Activated B cell treated with CpG ODN at 0.5 μM for 24 hours (primary cell): ENCODE data around the gene PDE7B. TPM values are rescaled to one million over a fixed set of nuclear protein-coding genes. Genes with fewer than 3 reads are reported as not detected.

Experiments used
- ATAC-seq: fragments of 200-7000 bp; cut with Tn5 transposase; one replicate; pipeline ENCODE4 v1.10.0; 2021; ENCODE audit warnings: low read depth, mild to moderate bottlenecking, moderate library complexity
- CTCF ChIA-PET: fragments of 350-600 bp; sonication (Branson Sonifier 250); formaldehyde crosslinking; loops from one replicate; lab custom pipeline; 2021; ENCODE audit warnings: antibody characterized with exemption; lab: Charles Lee
- POLR2A ChIA-PET: fragments of 350-600 bp; sonication (Branson Sonifier 250); formaldehyde crosslinking; loops from one replicate; lab custom pipeline; 2021; ENCODE audit warnings: antibody characterized with exemption; lab: Charles Lee
- DNase-seq: peaks from one replicate; pipeline ENCODE4 v3.0.0; 2022
- H3K27ac Mint-ChIP-seq: one replicate; pipeline ENCODE4 v1.8.0; 2020; ENCODE audit warnings: mixed read lengths
- H3K27me3 Mint-ChIP-seq: one replicate; pipeline ENCODE4 v1.8.0; 2021; ENCODE audit warnings: mixed read lengths
- H3K36me3 Mint-ChIP-seq: one replicate; pipeline ENCODE4 v1.8.0; 2021; ENCODE audit warnings: low read depth, mixed read lengths
- H3K4me1 Mint-ChIP-seq: one replicate; pipeline ENCODE4 v1.8.0; 2021; ENCODE audit warnings: mixed read lengths
- H3K4me3 Mint-ChIP-seq: one replicate; pipeline ENCODE4 v1.8.0; 2020; ENCODE audit warnings: mild to moderate bottlenecking, mixed read lengths
- H3K9me3 Mint-ChIP-seq: one replicate; pipeline ENCODE4 v1.8.0; 2020; ENCODE audit warnings: mixed read lengths
- intact Hi-C: fragments of 100-400 bp; cut with micrococcal nuclease; formaldehyde crosslinking; loops from one replicate; pipeline ENCODE4 v1.15.1; 2024
- total RNA-seq: library from RNA; stranded (reverse); gene quantifications from 2 replicates; pipeline ENCODE4 v1.2.3, GENCODE V29; 2022
- TF ChIP-seq, protein P1 (sequence below): fragments of 200-600 bp; IDR thresholded peaks from one replicate; pipeline ENCODE4 v1.8.0; 2022; ENCODE audit warnings: antibody characterized with exemption, mild to moderate bottlenecking

The PDE7B gene
- total RNA-seq, 1 donor from 2014 or later: 1.8 TPM

DNA sequence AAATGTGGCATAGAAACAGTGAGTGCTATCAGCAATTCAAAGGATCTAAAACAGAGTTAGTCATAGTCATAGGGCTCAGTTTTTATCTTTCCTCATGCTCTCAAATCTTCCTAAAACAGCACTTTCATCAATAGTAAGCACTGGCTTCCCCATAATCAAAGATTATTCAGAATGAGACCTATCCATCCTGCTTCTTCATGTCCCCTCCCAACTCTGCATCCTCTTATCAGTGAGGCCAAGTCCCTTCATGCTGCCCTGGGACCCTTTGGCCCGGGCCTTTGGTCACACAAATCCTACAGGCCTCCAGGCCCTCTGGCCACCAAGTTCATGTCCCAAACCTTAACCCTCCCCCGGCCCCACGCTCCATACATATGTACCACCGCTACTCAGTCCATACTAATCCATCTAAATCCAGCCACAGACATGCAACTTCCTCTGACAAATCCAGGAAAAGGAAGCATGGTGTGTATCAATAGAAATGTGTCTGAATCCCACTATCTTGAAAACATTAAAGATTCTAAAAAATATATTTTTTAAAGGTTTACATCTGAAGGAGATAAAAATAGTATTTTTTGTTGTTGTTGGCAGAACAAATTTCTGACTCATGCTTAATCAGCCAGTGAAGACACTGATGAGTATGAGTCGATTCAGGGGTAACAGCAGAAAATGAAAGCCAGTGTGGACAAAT lies 143.5 kb downstream of the PDE7B start:
- Mint-ChIP-seq H3K27ac (no peak overlapping the region), H3K9me3 (peaks cover 6% of the 10 kb centered on the region), H3K36me3 (no peaks in the 10 kb centered on the region), H3K4me1 (peaks cover 7% of the 10 kb centered on the region), H3K27me3 (no peaks in the 10 kb centered on the region), H3K4me3 (no peak overlapping the region)
- intact Hi-C loops: no loop called here
- ATAC-seq (no peak), DNase-seq (no peak)
- CTCF ChIA-PET: no interaction called here
- POLR2A ChIA-PET: no interaction called here
- TF ChIP-seq, protein P1, sequence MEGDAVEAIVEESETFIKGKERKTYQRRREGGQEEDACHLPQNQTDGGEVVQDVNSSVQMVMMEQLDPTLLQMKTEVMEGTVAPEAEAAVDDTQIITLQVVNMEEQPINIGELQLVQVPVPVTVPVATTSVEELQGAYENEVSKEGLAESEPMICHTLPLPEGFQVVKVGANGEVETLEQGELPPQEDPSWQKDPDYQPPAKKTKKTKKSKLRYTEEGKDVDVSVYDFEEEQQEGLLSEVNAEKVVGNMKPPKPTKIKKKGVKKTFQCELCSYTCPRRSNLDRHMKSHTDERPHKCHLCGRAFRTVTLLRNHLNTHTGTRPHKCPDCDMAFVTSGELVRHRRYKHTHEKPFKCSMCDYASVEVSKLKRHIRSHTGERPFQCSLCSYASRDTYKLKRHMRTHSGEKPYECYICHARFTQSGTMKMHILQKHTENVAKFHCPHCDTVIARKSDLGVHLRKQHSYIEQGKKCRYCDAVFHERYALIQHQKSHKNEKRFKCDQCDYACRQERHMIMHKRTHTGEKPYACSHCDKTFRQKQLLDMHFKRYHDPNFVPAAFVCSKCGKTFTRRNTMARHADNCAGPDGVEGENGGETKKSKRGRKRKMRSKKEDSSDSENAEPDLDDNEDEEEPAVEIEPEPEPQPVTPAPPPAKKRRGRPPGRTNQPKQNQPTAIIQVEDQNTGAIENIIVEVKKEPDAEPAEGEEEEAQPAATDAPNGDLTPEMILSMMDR: no peak

DNA sequence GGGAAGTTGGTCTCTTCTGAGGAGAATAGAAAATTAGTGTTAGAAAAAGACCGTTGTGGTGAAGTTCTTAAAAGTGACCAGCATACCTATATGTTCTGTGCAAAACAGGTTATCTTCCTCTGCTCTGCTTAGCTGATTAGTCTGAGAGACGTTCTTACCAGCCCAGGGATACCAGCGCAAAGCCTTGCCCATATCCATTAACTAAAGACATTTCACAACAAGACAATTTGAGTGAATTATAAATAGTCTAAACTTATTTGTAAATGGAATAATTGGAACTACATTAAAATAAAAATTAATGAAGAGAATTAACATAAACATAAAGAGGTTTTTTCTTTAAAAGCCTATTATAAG lies 144.0 kb downstream of the PDE7B start:
- Mint-ChIP-seq H3K9me3 (peaks cover 8% of the 10 kb centered on the region), H3K4me1 (peaks cover 7% of the 10 kb centered on the region), H3K4me3 (no peak overlapping the region), H3K27me3 (no peaks in the 10 kb centered on the region), H3K27ac (no peak overlapping the region), H3K36me3 (no peaks in the 10 kb centered on the region)
- DNase-seq (no peak), ATAC-seq (no peak)
- ChIA-PET POLR2A (no interaction called here), CTCF (no interaction called here)
- intact Hi-C loops: no loop called here
- TF ChIP-seq, protein P1: no peak

DNA sequence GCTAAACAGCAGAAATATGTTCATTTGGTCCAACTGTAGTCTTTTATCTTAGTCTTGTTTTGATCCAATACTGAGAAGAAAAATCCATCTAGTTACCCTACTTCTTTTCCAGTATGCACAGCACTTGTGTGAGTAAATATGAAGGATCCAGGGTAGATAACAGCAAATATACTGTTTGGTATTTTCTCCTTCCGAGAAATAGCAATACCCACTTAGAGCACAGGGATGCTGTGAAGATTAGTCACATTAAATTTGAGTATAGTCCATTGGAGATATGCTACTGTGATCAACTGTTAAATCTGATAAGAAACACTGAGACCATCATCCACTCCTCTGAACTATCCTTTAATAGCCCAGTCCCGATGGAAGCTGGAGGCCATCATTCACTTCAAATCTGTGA lies 145.2 kb downstream of the PDE7B start:
- peaks cover 7% of the 10 kb centered on the region for H3K4me1 Mint-ChIP-seq
- ATAC-seq (no peak), DNase-seq (no peak)
- peaks cover 8% of the 10 kb centered on the region for H3K9me3 Mint-ChIP-seq
- no peak overlapping the region for H3K4me3 Mint-ChIP-seq
- CTCF ChIA-PET: no interaction called here
- no peak overlapping the region for H3K27ac Mint-ChIP-seq
- TF ChIP-seq, protein P1: no peak
- intact Hi-C loops: no loop called here
- no peaks in the 10 kb centered on the region for H3K36me3 Mint-ChIP-seq
- no peaks in the 10 kb centered on the region for H3K27me3 Mint-ChIP-seq
- POLR2A ChIA-PET: no interaction called here

DNA sequence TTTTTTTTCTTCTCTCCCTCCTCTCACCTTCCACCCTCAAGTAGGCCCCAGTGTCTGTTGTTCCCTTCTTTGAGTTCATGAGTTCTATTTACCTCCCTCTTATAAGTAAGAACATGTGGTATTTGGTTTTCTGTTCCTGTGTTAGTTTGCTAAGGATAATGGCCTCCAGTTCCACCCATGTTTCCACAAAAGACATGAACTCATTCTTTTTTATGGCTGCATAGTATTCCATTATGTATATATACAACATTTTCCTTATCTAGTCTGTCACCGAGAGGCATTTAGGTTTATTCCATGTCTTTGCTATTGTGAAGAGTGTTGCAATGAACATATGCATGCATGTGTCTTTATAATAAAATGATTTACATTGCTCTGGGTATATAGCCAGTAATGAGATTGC lies 147.9 kb downstream of the PDE7B start:
- Mint-ChIP-seq H3K36me3 (no peaks in the 10 kb centered on the region), H3K27ac (no peak overlapping the region), H3K9me3 (peaks cover 8% of the 10 kb centered on the region), H3K27me3 (no peaks in the 10 kb centered on the region), H3K4me1 (no peaks in the 10 kb centered on the region), H3K4me3 (no peak overlapping the region)
- ChIA-PET CTCF (no interaction called here), POLR2A (no interaction called here)
- intact Hi-C loops: no loop called here
- DNase-seq: no peak
- TF ChIP-seq, protein P1: no peak
- no peak for ATAC-seq

DNA sequence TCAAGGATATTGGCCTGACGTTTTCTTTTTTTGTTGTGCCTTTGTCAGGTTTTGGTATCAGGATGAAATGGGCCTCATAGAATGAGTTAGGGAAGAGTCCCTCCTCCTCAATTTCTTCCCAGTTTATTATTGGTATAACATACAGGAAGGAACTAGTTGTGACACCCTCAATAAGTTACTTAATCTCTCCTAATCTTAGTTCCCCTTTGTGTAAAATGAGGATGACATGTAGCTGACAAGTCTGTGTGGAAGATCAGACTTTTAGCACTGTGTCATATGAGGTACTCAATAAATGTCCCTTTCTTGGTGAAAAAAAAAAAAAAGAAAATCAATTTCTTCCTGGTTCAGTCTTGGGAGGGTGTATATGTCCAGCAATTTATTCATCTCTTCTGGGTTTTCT lies 155.8 kb downstream of the PDE7B start:
- ATAC-seq (no peak), DNase-seq (no peak)
- ChIA-PET POLR2A (no interaction called here), CTCF (no interaction called here)
- peaks cover 19% of the 10 kb centered on the region for H3K9me3 Mint-ChIP-seq
- H3K4me1 Mint-ChIP-seq: no peaks in the 10 kb centered on the region
- no peaks in the 10 kb centered on the region for H3K36me3 Mint-ChIP-seq
- no peak overlapping the region for H3K4me3 Mint-ChIP-seq
- no peaks in the 10 kb centered on the region for H3K27me3 Mint-ChIP-seq
- intact Hi-C loops: no loop called here
- no peak overlapping the region for H3K27ac Mint-ChIP-seq
- TF ChIP-seq, protein P1: no peak
